Subcutaneous adipose tissue (tissue), 4 donors: ENCODE measurements around the gene PDCD1. TPM values are rescaled to one million over a fixed set of nuclear protein-coding genes. Genes with fewer than 3 reads are reported as not detected.

Experiments
- total RNA-seq, 4 donors: library from RNA; depleted of rRNA; stranded (reverse); fragments of >200 nt; gene quantifications; one replicate each; pipeline ENCODE4 v1.1.0, GENCODE V29; 2016
- TF ChIP-seq, protein P1 (sequence below): fragments of 450-650 bp; IDR thresholded peaks from one replicate; pipeline ENCODE4 v1.5.1; 2016; ENCODE audit warnings: low read depth, mild to moderate bottlenecking, control low read depth, antibody characterized with exemption, moderate library complexity

Gene PDCD1
- total RNA-seq, 4 donors from 2014 or later, result 0.44 to 0.57 (median 0.51) TPM; not detected in 1

- TF ChIP-seq, protein P1, sequence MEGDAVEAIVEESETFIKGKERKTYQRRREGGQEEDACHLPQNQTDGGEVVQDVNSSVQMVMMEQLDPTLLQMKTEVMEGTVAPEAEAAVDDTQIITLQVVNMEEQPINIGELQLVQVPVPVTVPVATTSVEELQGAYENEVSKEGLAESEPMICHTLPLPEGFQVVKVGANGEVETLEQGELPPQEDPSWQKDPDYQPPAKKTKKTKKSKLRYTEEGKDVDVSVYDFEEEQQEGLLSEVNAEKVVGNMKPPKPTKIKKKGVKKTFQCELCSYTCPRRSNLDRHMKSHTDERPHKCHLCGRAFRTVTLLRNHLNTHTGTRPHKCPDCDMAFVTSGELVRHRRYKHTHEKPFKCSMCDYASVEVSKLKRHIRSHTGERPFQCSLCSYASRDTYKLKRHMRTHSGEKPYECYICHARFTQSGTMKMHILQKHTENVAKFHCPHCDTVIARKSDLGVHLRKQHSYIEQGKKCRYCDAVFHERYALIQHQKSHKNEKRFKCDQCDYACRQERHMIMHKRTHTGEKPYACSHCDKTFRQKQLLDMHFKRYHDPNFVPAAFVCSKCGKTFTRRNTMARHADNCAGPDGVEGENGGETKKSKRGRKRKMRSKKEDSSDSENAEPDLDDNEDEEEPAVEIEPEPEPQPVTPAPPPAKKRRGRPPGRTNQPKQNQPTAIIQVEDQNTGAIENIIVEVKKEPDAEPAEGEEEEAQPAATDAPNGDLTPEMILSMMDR, result no peak
Observed at GRCh38 chr2:241868661-241869081, 10.0 kb upstream of the PDCD1 start.

GRCh38 chr2:241867776-241868420 lies 9.2 kb upstream of the PDCD1 start:
- TF ChIP-seq, protein P1, result no peak

DNA sequence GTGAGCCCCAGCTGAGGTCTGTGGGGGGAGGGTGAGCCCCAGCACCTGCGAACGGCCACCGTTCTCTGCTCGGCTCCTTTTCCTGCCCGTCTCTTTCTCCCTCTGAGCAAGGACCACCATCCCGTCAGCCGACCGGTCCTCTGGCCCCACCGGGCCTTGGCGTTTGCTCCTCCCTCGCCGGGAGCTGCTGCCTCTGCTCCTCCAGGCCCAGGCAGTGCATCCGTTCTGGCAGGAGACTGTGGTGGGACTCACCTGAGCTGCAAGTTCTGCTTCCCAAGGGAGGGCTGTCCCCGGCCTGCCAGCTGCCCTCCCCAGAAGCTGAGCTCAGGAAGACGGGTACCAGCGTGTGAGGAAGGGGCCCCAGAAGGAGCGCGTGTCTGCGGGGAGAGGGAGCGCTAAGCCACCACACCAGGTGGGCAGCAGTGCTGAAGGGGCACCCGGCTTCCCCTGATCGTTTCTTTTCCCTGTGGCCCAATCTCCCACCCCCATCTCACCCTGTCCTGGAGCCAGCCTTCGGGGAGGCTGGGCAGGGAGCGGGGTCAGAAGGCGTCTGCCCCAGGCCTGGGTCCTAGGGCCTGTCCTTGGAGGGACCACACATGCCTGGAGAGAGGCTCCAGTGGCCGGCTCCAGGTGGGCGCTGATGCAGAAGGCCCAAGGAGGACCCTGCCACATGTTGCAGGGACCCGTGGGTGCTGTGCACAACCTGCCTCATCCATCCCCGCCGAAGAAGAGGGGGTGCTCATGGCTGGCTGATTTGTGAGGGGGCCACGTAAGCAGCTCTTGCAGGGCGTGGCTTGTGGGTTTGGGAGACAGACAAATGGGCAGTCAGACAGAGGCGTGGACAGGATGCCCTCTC lies 8.3 kb upstream of the PDCD1 start:
- TF ChIP-seq, protein P1, result no peak

GRCh38 chr2:241865957-241866789 lies 7.5 kb upstream of the PDCD1 start:
- TF ChIP-seq, protein P1, result no peak

DNA sequence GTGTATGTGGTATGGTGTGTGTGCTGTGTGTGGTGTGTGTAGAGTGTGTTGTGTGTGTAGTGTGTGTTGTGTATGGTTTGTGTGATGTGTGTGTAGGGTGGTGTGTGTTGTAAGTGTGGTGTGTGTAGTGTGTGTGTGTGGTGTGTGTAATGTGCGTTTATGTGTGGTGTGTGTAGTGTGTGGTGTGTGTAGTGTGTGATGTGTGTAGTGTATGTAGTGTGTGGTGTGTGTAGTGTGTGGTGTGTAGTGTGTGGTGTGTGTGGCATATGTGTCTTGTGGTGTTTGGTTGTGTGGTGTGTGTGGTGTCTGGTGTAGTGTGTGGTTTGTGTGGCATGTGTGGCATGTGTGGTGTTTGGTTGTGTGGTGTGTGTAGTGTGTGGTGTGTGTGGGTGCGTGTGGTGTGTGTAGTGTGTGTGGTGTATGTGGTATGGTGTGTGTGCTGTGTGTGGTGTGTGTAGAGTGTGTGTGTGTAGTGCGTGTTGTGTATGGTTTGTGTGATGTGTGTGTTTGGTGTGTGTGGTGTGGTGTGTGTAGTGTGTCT lies 6.8 kb upstream of the PDCD1 start:
- TF ChIP-seq, protein P1, result no peak

DNA sequence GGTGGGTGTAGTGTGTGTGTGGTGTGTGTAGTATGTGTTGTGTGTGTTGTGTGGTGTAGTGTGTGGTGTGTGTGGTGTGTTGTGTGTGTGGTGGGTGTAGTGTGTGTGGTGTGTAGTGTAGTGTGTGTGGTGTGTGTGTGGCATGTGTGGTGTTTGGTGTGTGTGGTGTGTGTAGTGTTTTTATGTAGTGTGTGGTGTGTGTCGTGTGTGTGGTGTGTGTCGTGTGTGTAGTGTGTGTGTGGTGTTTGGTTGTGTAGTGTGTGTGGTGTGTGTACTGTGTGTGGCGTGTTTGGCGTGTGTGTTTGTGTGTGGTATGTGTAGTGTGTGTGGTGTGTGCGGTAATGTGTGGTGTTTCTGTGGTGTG lies 6.1 kb upstream of the PDCD1 start:
- TF ChIP-seq, protein P1, result no peak
